ENCODE measurements around the gene SSNA1. TPM values are rescaled to one million over a fixed set of nuclear protein-coding genes. Genes with fewer than 3 reads are reported as not detected.

SSNA1 gene
- total and polyA plus RNA-seq, 7 donors: 39.6 to 122 (median 93.2) TPM

DNA sequence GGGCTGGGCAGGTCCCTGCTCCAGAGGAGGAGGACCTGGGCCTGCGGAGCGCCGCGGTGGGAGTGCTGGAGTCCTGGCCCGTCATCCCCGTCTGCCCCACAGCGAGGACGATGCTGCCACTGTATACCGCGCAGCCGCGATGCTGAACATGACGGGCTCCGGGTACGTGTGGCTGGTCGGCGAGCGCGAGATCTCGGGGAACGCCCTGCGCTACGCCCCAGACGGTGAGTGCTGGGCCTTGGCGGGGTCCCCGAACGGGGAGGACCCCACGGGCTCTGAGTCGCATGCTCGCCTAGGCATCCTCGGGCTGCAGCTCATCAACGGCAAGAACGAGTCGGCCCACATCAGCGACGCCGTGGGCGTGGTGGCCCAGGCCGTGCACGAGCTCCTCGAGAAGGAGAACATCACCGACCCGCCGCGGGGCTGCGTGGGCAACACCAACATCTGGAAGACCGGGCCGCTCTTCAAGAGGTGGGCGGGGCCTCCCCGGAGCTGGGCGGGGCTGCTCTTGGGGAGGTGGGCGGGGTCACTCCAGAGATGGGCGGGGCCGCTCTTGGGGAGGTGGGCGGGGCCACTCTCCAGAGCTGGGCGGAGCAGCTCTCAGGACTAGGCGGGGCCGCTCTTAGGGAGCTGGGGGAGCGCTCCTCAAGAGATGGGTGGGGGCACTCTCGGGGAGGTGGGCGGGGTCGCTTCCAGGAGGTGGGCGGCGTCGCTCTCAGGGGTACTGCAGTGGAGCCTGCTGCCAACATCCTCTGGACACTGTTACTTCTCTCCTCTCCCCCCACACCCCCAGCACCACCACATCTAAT is 31.7 kb upstream of the SSNA1 start:
- DNase-seq: no peak
- peaks cover 0 to 16% (median 14%) of the 10 kb centered on the region in 4 donors for H3K4me1 ChIP-seq
- intact Hi-C loops (cut with DNase I): no loop called here
- H3K9me3 ChIP-seq: no peaks in the 10 kb centered on the region
- H3K27me3 ChIP-seq: peaks cover 41 to 80% (median 67%) of the 10 kb centered on the region in 3 donors
- no peaks in the 10 kb centered on the region for H3K36me3 ChIP-seq
- no peak overlapping the region for H3K4me3 ChIP-seq
- TF ChIP-seq POLR2A (IDR thresholded peaks at IDR 0.05): no peak
- TF ChIP-seq POLR2AphosphoS5 (IDR thresholded peaks at IDR 0.05): no peak
- TF ChIP-seq EP300 (IDR thresholded peaks at IDR 0.05): no peak
- TF ChIP-seq, protein P1, sequence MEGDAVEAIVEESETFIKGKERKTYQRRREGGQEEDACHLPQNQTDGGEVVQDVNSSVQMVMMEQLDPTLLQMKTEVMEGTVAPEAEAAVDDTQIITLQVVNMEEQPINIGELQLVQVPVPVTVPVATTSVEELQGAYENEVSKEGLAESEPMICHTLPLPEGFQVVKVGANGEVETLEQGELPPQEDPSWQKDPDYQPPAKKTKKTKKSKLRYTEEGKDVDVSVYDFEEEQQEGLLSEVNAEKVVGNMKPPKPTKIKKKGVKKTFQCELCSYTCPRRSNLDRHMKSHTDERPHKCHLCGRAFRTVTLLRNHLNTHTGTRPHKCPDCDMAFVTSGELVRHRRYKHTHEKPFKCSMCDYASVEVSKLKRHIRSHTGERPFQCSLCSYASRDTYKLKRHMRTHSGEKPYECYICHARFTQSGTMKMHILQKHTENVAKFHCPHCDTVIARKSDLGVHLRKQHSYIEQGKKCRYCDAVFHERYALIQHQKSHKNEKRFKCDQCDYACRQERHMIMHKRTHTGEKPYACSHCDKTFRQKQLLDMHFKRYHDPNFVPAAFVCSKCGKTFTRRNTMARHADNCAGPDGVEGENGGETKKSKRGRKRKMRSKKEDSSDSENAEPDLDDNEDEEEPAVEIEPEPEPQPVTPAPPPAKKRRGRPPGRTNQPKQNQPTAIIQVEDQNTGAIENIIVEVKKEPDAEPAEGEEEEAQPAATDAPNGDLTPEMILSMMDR (IDR thresholded peaks at IDR 0.05): no peak
- no peak overlapping the region for H3K27ac ChIP-seq
- 4 to 8% methylated on average over 65 of the region's 65 CpGs for WGBS, 2 donors

DNA sequence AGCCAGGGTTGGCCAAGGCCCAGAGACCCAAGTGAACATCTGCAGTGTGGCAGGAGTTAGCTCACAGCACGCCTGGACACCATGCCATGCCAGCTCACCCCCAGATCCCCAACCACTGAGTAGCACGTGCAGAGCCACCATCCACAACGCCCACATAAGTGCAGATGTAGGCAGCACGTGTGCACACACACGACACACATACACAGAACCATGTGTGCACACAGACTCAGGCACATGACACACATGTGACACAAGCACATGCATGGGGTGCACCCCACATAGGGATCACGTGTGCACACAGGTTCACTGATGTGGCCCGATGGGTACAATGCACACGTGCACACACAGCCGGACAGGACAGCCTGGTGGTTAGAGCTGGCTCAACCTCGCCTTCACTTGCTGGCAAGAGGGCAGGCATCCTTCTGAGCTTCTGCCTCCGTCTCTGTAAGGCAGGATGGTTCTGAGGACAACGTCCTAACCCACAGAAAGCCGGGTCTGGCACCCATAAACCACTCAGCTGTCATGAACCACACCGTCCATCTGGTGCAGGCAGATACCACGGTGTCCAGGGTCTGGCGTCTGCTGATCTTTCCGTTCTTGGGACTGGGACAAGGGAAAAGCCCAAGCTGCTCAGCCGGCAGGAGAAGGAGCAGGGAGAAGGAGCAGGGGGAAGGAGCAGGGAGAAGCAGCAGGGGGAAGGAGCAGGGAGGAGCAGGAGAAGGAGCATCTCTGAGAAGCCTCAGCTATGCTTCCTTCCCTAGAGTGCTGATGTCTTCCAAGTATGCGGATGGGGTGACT is 30.7 kb upstream of the SSNA1 start:
- Histone ChIP-seq H3K27ac (no peak overlapping the region), H3K4me3 (no peak overlapping the region), H3K36me3 (no peaks in the 10 kb centered on the region), H3K27me3 (peaks cover 51 to 90% (median 77%) of the 10 kb centered on the region in 3 donors), H3K9me3 (no peaks in the 10 kb centered on the region), H3K4me1 (peaks cover 0 to 27% (median 24%) of the 10 kb centered on the region in 4 donors)
- WGBS, 2 donors: 51 to 68% methylated on average over 19 of the region's 19 CpGs
- no peak for TF ChIP-seq POLR2A (IDR thresholded peaks at IDR 0.05)
- no peak for TF ChIP-seq POLR2AphosphoS5 (IDR thresholded peaks at IDR 0.05)
- no peak for TF ChIP-seq EP300 (IDR thresholded peaks at IDR 0.05)
- TF ChIP-seq, protein P1 (IDR thresholded peaks at IDR 0.05): no peak
- intact Hi-C loops (cut with DNase I): no loop called here
- no peak for DNase-seq

DNA sequence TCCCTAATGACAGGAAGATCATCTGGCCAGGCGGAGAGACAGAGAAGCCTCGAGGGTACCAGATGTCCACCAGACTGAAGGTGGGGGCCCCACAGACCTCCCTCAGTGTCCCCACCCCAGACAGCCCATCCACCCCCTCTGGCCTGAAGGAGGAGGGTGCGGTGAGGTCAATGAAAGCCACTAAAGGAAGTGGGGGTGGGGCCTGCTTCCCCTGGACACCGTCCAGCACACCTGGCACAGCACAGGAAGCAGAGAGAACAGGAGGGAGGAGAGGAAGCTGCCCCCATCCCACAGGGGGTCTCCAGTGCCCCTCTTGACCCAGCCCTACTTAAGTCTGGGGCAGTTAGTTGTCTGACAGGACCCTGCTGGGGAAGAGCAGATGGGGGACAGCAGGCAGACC is 29.9 kb upstream of the SSNA1 start:
- H3K36me3 ChIP-seq: no peaks in the 10 kb centered on the region
- H3K4me3 ChIP-seq: no peak overlapping the region
- peaks cover 59 to 98% (median 85%) of the 10 kb centered on the region in 3 donors for H3K27me3 ChIP-seq
- TF ChIP-seq POLR2AphosphoS5 (IDR thresholded peaks at IDR 0.05) (no peak), POLR2A (IDR thresholded peaks at IDR 0.05) (no peak), EP300 (IDR thresholded peaks at IDR 0.05) (no peak)
- TF ChIP-seq, protein P1 (IDR thresholded peaks at IDR 0.05): no peak
- intact Hi-C loops (cut with DNase I): no loop called here
- no peaks in the 10 kb centered on the region for H3K9me3 ChIP-seq
- DNase-seq: no peak
- WGBS, 2 donors: 18 to 24% methylated on average over 4 of the region's 4 CpGs
- H3K27ac ChIP-seq: no peak overlapping the region
- H3K4me1 ChIP-seq: peaks cover 0 to 34% (median 31%) of the 10 kb centered on the region in 4 donors

DNA sequence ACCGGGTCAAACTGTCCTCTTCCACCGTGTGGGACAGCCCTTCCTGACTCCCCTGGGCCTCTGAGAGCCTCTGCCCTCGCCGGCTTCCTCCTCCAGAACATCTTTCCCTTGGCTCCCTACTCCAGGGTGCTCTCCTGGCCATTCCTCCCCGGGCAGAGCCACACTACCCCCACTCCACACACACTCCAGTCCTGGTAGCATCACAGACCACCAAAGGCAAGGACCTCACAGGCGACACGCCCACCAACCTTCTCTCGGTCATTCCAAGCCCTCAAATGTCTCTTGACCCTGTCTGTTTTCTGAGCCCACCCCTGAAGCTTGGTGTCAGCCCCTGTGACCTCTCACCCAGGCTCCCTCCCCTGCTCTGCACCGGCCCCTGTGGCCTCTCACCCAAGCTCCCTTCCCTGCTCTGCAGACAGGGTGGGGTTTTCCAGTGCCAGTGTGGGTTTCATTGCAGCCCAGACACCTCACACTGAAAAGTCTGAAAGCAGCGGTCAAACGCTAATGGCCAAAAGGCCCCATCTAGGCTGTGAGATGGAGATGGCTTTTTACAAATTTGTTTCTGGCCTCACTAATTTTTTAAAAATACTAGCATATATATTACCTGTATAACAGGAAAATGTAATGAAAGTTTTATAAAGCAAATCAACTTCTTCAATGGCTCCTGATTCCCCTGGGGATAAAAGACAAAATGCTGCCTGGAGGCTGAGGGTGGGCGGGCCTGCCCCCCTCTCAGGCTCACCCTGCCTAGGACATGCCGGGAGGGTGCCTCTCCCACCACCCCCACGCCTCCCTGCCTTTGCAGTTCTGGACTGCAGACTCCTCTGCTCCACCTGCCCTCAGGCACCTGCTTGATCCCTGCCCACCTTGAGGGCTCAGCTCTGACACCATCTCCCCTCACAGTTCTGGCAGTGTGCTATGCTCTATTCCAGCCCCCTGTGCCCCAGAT is 29.1 kb upstream of the SSNA1 start:
- intact Hi-C loops (cut with DNase I): no loop called here
- Histone ChIP-seq H3K27ac (no peak overlapping the region), H3K4me1 (peaks cover 0 to 34% (median 31%) of the 10 kb centered on the region in 4 donors), H3K9me3 (no peaks in the 10 kb centered on the region), H3K27me3 (peaks cover 67 to 99% (median 93%) of the 10 kb centered on the region in 3 donors), H3K36me3 (no peaks in the 10 kb centered on the region), H3K4me3 (no peak overlapping the region)
- DNase-seq: no peak
- no peak for TF ChIP-seq POLR2AphosphoS5 (IDR thresholded peaks at IDR 0.05)
- no peak for TF ChIP-seq EP300 (IDR thresholded peaks at IDR 0.05)
- WGBS, 2 donors: 26 to 39% methylated on average over 14 of the region's 14 CpGs
